Liver (tissue), 9 donors: ENCODE results near the gene NCKIPSD. TPM values are rescaled to one million over a fixed set of nuclear protein-coding genes. Genes with fewer than 3 reads are reported as not detected.

Source experiments
- DNase-seq: peaks from one replicate; pipeline ENCODE4 v3.0.0-alpha.2; 2017; ENCODE audit warnings: low spot score
- H3K27ac ChIP-seq, 2 donors: one replicate each; pipeline ENCODE4 v1.7.0; 2013; ENCODE audit warnings: inconsistent platforms in 2 of 2, low read length in 2 of 2, control low read depth in 1 of 2, low read depth in 1 of 2, mild to moderate bottlenecking in 1 of 2
- H3K27me3 ChIP-seq, 4 donors: one replicate each; pipeline versions ENCODE4 v1.6.1 to v1.7.0; 2013; ENCODE audit warnings: low read length in 3 of 4, inconsistent platforms in 1 of 4, mild to moderate bottlenecking in 1 of 4, moderate library complexity in 1 of 4; ENCODE audit not compliant: control insufficient read depth in 4 of 4, insufficient read depth in 4 of 4
- H3K36me3 ChIP-seq, 4 donors: one replicate each; pipeline versions ENCODE4 v1.6.1 to v1.7.0; 2013; ENCODE audit warnings: low read length in 3 of 4, mild to moderate bottlenecking in 3 of 4, low read depth in 1 of 4, moderate library complexity in 1 of 4; ENCODE audit not compliant: control insufficient read depth in 4 of 4, insufficient read depth in 3 of 4
- H3K4me1 ChIP-seq, 4 donors: one replicate each; pipeline versions ENCODE4 v1.6.1 to v1.7.0; 2013; ENCODE audit warnings: low read length in 3 of 4, mild to moderate bottlenecking in 3 of 4, moderate library complexity in 1 of 4; ENCODE audit not compliant: control insufficient read depth in 4 of 4, insufficient read depth in 4 of 4
- H3K4me3 ChIP-seq, 3 donors: one replicate each; pipeline versions ENCODE4 v1.6.1 to v1.7.0; 2013; ENCODE audit warnings: low read length in 3 of 3, control low read depth in 1 of 3, low read depth in 1 of 3, mild to moderate bottlenecking in 1 of 3
- H3K9ac ChIP-seq, 2 donors: one replicate each; pipeline ENCODE4 v1.7.0; 2013; ENCODE audit warnings: low read length in 2 of 2, mild to moderate bottlenecking in 2 of 2, moderate library complexity in 2 of 2, control low read depth in 1 of 2, low read depth in 1 of 2
- H3K9me3 ChIP-seq, 4 donors: one replicate each; pipeline versions ENCODE4 v1.6.1 to v1.7.0; 2013; ENCODE audit warnings: low read length in 3 of 4; ENCODE audit not compliant: control insufficient read depth in 4 of 4
- EGR1 ChIP-seq, 2 donors: IDR thresholded peaks; 2 replicates each; pipeline ENCODE4 v1.6.1; 2016 to 2018; ENCODE audit warnings: antibody characterized with exemption in 2 of 2, low read depth in 2 of 2
- FOXA1 ChIP-seq: IDR thresholded peaks from 2 replicates; pipeline ENCODE4 v1.6.1; 2016; ENCODE audit warnings: antibody characterized with exemption
- FOXA2 ChIP-seq: IDR thresholded peaks from 2 replicates; pipeline ENCODE4 v1.6.1; 2016; ENCODE audit warnings: antibody characterized with exemption
- GABPA ChIP-seq, 2 donors: IDR thresholded peaks in 1 of 2; conservative IDR thresholded peaks in 1 of 2; 2 replicates each; pipeline ENCODE4 v1.6.1; 2016; ENCODE audit warnings: antibody characterized with exemption in 2 of 2, mild to moderate bottlenecking in 1 of 2, moderate library complexity in 1 of 2
- HNF4A ChIP-seq, 2 donors: conservative IDR thresholded peaks; 2 replicates each; pipeline ENCODE4 v1.6.1; 2016; ENCODE audit warnings: antibody characterized with exemption in 2 of 2, mild to moderate bottlenecking in 2 of 2
- HNF4G ChIP-seq: IDR thresholded peaks from 2 replicates; pipeline ENCODE4 v1.6.1; 2016; ENCODE audit warnings: antibody characterized with exemption
- JUND ChIP-seq, 2 donors: IDR thresholded peaks; 2 replicates each; pipeline ENCODE4 v1.6.1; 2016; ENCODE audit warnings: antibody characterized with exemption in 2 of 2
- MAX ChIP-seq: IDR thresholded peaks from 2 replicates; pipeline ENCODE4 v1.6.1; 2016; ENCODE audit warnings: antibody characterized with exemption
- NR2F2 ChIP-seq: IDR thresholded peaks from 2 replicates; pipeline ENCODE4 v1.6.1; 2016; ENCODE audit warnings: antibody characterized with exemption
- RAD21 ChIP-seq, 2 donors: IDR thresholded peaks; 2 replicates each; pipeline ENCODE4 v1.6.1; 2016; ENCODE audit warnings: antibody characterized with exemption in 2 of 2, mild to moderate bottlenecking in 2 of 2
- REST ChIP-seq: IDR thresholded peaks from 2 replicates; pipeline ENCODE4 v1.6.1; 2016; ENCODE audit warnings: antibody characterized with exemption, mild to moderate bottlenecking
- RXRA ChIP-seq, 2 donors: IDR thresholded peaks; 2 replicates each; pipeline ENCODE4 v1.6.1; 2017 to 2018; ENCODE audit warnings: antibody characterized with exemption in 2 of 2, mild to moderate bottlenecking in 1 of 2
- SP1 ChIP-seq: IDR thresholded peaks from 2 replicates; pipeline ENCODE4 v1.6.1; 2018; ENCODE audit warnings: antibody characterized with exemption, mild to moderate bottlenecking
- TAF1 ChIP-seq: conservative IDR thresholded peaks from 2 replicates; pipeline ENCODE4 v1.6.1; 2016; ENCODE audit warnings: antibody characterized with exemption, mild to moderate bottlenecking
- YY1 ChIP-seq: IDR thresholded peaks from 2 replicates; pipeline ENCODE4 v1.6.1; 2016; ENCODE audit warnings: antibody characterized with exemption, mild to moderate bottlenecking
- ZBTB33 ChIP-seq: IDR thresholded peaks from 2 replicates; pipeline ENCODE4 v1.6.1; 2016; ENCODE audit warnings: antibody characterized with exemption
- WGBS: extraction: QIAGEN DNeasy Blood & Tissue Kit; methylation state at CpG from one replicate; pipeline ENCODE4 v1.1.7; 2013; 5-methylcytosine and 5-hydroxymethylcytosine counted together
- polyA plus RNA-seq, 2 donors: library from polyadenylated mRNA; stranded (reverse) in 1 of 2; unstranded in 1 of 2; fragments of 200-250 nt in 1 of 2; fragments of >200 nt in 1 of 2; fragmentation: Nextera tagmentation in 1 of 2; extraction: Ambion mirVana in 1 of 2; gene quantifications; one replicate each; pipeline versions ENCODE4 v1.2.1 to v1.2.3, GENCODE V29; 2013 to 2015
- total RNA-seq, 2 donors: library from RNA; depleted of rRNA; stranded (reverse); fragments of >200 nt; gene quantifications; one replicate each; pipeline ENCODE4 v1.2.3, GENCODE V29; 2014
- TF ChIP-seq, protein P1 (sequence below): IDR thresholded peaks from 2 replicates; pipeline ENCODE4 v1.6.1; 2016; ENCODE audit warnings: antibody characterized with exemption
- TF ChIP-seq, protein P2 (sequence below): fragments of 150-350 bp; IDR thresholded peaks from 2 replicates; pipeline ENCODE4 v1.5.1; 2017; ENCODE audit warnings: improper control_type of control experiment, low read depth, low read length; ENCODE audit not compliant: missing input control
- donor health status: healthy.
- donor health status: healthy.
- donor health status: healthy.
- donor health status: healthy.
- donor health status: healthy.

Gene NCKIPSD
- total and polyA plus RNA-seq, 4 donors, result 5.9 to 12.9 (median 8.7) TPM

- DNase-seq, result no peak
- H3K27ac ChIP-seq, result peak overlapping the region in 1 of 2 donors; percentile 44
- H3K4me3 ChIP-seq, result peak overlapping the region in 1 of 3 donors; percentile 59
- peaks cover 0 to 6% (median 0%) of the 10 kb centered on the region in 4 donors for H3K9me3 ChIP-seq
- WGBS, result 52% methylated on average over 45 of the region's 45 CpGs
- H3K27me3 ChIP-seq, result no peaks in the 10 kb centered on the region
- H3K9ac ChIP-seq, result no peak overlapping the region
- peaks cover 0 to 13% (median 6%) of the 10 kb centered on the region in 4 donors for H3K4me1 ChIP-seq
- TF ChIP-seq HNF4A (conservative IDR thresholded peaks at IDR 0.05) (no peak), REST (no peak), RAD21 (IDR thresholded peaks at IDR 0.05) (no peak), MAX (no peak), EGR1 (IDR thresholded peaks at IDR 0.05; ENCODE audit: low read depth in 2 of 2) (no peak), NR2F2 (no peak), TAF1 (no peak), YY1 (no peak), ZBTB33 (no peak), SP1 (no peak), RXRA (IDR thresholded peaks at IDR 0.05) (no peak), JUND (IDR thresholded peaks at IDR 0.05) (no peak), GABPA (IDR thresholded peaks at IDR 0.05 in 1 of 2, conservative IDR thresholded peaks at IDR 0.05 in 1 of 2) (no peak), HNF4G (no peak), FOXA1 (no peak), FOXA2 (no peak)
- TF ChIP-seq, protein P1, sequence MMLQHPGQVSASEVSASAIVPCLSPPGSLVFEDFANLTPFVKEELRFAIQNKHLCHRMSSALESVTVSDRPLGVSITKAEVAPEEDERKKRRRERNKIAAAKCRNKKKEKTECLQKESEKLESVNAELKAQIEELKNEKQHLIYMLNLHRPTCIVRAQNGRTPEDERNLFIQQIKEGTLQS, result no peak
- TF ChIP-seq, protein P2, sequence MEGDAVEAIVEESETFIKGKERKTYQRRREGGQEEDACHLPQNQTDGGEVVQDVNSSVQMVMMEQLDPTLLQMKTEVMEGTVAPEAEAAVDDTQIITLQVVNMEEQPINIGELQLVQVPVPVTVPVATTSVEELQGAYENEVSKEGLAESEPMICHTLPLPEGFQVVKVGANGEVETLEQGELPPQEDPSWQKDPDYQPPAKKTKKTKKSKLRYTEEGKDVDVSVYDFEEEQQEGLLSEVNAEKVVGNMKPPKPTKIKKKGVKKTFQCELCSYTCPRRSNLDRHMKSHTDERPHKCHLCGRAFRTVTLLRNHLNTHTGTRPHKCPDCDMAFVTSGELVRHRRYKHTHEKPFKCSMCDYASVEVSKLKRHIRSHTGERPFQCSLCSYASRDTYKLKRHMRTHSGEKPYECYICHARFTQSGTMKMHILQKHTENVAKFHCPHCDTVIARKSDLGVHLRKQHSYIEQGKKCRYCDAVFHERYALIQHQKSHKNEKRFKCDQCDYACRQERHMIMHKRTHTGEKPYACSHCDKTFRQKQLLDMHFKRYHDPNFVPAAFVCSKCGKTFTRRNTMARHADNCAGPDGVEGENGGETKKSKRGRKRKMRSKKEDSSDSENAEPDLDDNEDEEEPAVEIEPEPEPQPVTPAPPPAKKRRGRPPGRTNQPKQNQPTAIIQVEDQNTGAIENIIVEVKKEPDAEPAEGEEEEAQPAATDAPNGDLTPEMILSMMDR, result no peak
- no peaks in the 10 kb centered on the region for H3K36me3 ChIP-seq
Measured at GRCh38 chr3:48656841-48657281, 28.9 kb downstream of the NCKIPSD start.
